Left forelimb (tissue), 1 donor: ENCODE results near the gene KNCN.

Source experiments
- DNase-seq: peaks from one replicate; pipeline ENCODE4 v3.0.0-alpha.2; 2018; ENCODE audit warnings: low spot score

Gene KNCN

DNA sequence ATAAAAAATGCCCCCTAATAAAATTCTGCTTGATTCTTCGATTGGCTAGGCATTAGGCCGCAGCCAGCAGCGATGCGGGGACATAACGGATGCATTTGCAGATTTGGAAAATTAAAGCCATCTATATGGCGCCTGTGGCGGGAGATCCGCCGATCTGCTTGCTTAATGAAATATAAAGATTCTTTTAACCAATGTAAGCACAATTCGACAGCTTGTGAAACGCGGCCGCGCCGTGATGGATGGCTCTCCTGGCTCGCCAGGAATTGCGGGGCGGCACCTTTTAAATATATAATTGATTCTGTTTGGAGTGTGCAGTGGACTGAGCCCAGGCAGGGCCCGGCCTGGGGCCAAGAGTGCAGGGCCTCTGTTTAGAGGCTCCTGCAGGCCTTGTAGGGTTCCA lies 53.8 kb downstream of the KNCN start:
- DNase-seq: no peak

DNA sequence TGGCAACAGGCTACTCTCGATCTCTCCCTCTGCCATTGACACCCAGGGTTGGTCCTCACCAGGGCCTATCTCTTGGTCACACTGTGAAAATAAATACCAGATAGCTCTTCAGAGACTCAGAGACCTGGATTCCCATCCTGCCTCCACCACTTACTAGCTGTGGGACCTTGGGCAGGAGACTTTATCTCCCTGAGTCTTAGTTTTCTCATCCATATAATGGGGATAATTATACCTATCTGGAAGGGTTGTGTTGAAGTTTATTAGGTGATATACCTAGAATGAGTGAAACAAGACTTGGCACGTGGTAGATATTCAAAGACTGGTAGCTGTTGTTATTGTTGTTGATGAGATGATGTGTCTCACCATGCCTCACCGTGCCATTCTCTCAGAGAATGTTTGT lies 54.4 kb downstream of the KNCN start:
- DNase-seq: no peak

DNA sequence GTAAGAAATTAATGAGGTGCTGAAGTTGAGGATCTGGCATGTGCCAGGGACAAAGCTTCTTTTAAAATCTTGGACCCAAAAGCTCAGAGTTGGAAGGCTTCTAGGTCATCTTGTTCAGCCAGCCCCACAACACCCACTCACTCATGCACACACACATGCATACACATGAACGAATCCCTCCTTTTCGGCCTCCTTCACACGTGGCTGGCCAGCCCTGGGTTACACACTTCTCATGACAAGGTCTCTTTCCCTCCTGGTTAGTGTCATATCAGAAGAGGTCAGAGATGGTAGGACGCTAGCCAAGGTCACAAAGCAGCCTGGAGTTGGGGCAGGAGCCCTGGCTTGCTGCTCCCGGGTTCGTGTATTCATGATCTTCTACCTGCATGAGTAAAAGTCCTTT lies 54.9 kb downstream of the KNCN start:
- no peak for DNase-seq

DNA sequence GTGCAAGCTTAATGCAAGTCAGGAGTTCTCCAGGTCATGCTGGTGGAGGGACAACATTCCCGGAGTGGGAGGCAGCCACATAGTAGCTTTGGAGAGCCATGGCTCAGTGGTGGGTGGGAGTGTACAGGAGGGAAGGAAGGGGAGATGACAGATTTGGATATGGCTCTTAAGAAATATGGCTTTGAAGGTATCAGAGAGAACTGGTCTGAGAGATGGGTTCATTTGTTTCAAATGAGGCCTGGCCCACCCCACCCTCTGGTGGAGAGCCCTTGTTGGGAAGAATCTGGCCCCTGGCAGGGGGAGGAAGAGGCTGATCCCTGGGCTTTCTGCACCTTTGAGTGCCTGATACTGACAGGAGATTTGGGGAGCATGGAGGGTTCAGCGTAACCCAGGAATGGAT lies 55.7 kb downstream of the KNCN start:
- DNase-seq: no peak
